A549 (cell line): ENCODE results near the gene IFI27L1. TPM values are rescaled to one million over a fixed set of nuclear protein-coding genes. Genes with fewer than 3 reads are reported as not detected.

Source experiments
- ATAC-seq, 2 experiments: fragments of 200-7000 bp in 1 of 2; fragments of >200 bp in 1 of 2; cut with Nextera tagmentation in 1 of 2; cut with Tn5 transposase in 1 of 2; 3 replicates each; pipeline versions ENCODE4 v1.8.0 to v1.9.1; 2018 to 2020; ENCODE audit warnings: mild to moderate bottlenecking in 1 of 2, moderate library complexity in 1 of 2
- CTCF ChIA-PET: fragments of 300-600 bp; sonication (Branson Sonifier 250); formaldehyde crosslinking; extraction: SDS; loops from one replicate; lab custom pipeline; 2021; ENCODE audit warnings: antibody characterized with exemption, inconsistent platforms; lab: Yijun Ruan, JAX
- POLR2A ChIA-PET: fragments of 350-600 bp; formaldehyde crosslinking; extraction: SDS; loops from one replicate; lab custom pipeline; 2021; ENCODE audit warnings: antibody characterized with exemption, inconsistent platforms; lab: Yijun Ruan, JAX
- DNase-seq, 2 experiments: peaks; one replicate each; pipeline versions ENCODE4 v3.0.0 to v3.0.0-alpha.2; 2011 to 2016; ENCODE audit warnings: low read depth in 1 of 2, low spot score in 1 of 2
- FAIRE-seq: peaks from 2 replicates; lab custom pipeline; 2011; peaks lifted over from hg19 to GRCh38; lab: Jason Lieb, UNC
- H3K27ac ChIP-seq, 2 experiments: fragments of >200 bp; sonication (Bioruptor Twin); formaldehyde crosslinking; 3 replicates each; pipeline ENCODE4 v1.5.1; 2016 to 2017
- H3K4me1 ChIP-seq: fragments of >200 bp; sonication (Bioruptor Twin); formaldehyde crosslinking; 3 replicates; pipeline ENCODE4 v1.6.1; 2016
- H3K4me2 ChIP-seq: fragments of >200 bp; sonication (Bioruptor Twin); formaldehyde crosslinking; 3 replicates; pipeline ENCODE4 v1.6.1; 2016
- H3K4me3 ChIP-seq: fragments of >200 bp; sonication (Bioruptor Twin); formaldehyde crosslinking; 3 replicates; pipeline ENCODE4 v1.5.1; 2016
- H3K9me3 ChIP-seq: fragments of >200 bp; sonication (Bioruptor Twin); formaldehyde crosslinking; 3 replicates; pipeline ENCODE4 v1.6.1; 2016
- ATOH8 ChIP-seq: fragments of 250-450 bp; sonication (Bioruptor Pico); IDR thresholded peaks from 2 replicates; pipeline ENCODE4 v1.5.0; 2020; ENCODE audit warnings: low read depth, mild to moderate bottlenecking, moderate library complexity
- CHD4 ChIP-seq: fragments of 200-600 bp; sonication (generic); IDR thresholded peaks from 2 replicates; pipeline ENCODE4 v1.6.1; 2016; ENCODE audit warnings: antibody characterized with exemption, mild to moderate bottlenecking, borderline replicate concordance
- EHF ChIP-seq: fragments of 250-450 bp; sonication (Bioruptor Pico); IDR thresholded peaks from 2 replicates; pipeline ENCODE4 v1.5.0; 2020; ENCODE audit warnings: mild to moderate bottlenecking
- EHMT2 ChIP-seq: fragments of 200-600 bp; sonication (generic); IDR thresholded peaks from 2 replicates; pipeline ENCODE4 v1.6.1; 2016; ENCODE audit warnings: antibody characterized with exemption, low read depth, mild to moderate bottlenecking, moderate library complexity
- EP300 ChIP-seq, 2 experiments: fragments of >200 bp; sonication (Bioruptor Twin); formaldehyde crosslinking; IDR thresholded peaks; 2 replicates in 1 of 2; 3 replicates in 1 of 2; pipeline ENCODE4 v1.6.1; 2016 to 2017
- HOXA7 ChIP-seq: fragments of 250-450 bp; sonication (Bioruptor Pico); IDR thresholded peaks from 2 replicates; pipeline ENCODE4 v1.5.0; 2020; ENCODE audit warnings: mild to moderate bottlenecking, moderate library complexity
- HOXB5 ChIP-seq: fragments of 250-450 bp; sonication (Bioruptor Pico); IDR thresholded peaks from 2 replicates; pipeline ENCODE4 v1.5.0; 2020; ENCODE audit warnings: mild to moderate bottlenecking, moderate library complexity
- KDM1A ChIP-seq: fragments of 200-600 bp; sonication (generic); IDR thresholded peaks from 2 replicates; pipeline ENCODE4 v1.6.1; 2016; ENCODE audit warnings: low read depth, mild to moderate bottlenecking
- NFE2L2 ChIP-seq: fragments of 150-350 bp; conservative IDR thresholded peaks from 2 replicates; pipeline ENCODE4 v1.6.1; 2014; ENCODE audit warnings: low read length
- PHF8 ChIP-seq: fragments of 200-600 bp; sonication (generic); IDR thresholded peaks from 2 replicates; pipeline ENCODE4 v1.6.1; 2016; ENCODE audit warnings: low read depth, mild to moderate bottlenecking, antibody characterized with exemption, moderate library complexity, borderline replicate concordance
- RARB ChIP-seq: fragments of 250-450 bp; sonication (Bioruptor Pico); IDR thresholded peaks from 2 replicates; pipeline ENCODE4 v1.8.0; 2021; ENCODE audit warnings: mild to moderate bottlenecking, moderate library complexity
- REST ChIP-seq: fragments of 200-600 bp; sonication (generic); IDR thresholded peaks from 2 replicates; pipeline ENCODE4 v1.6.1; 2016; ENCODE audit warnings: antibody characterized with exemption, mild to moderate bottlenecking, moderate library complexity
- RFX5 ChIP-seq: fragments of 450-650 bp; IDR thresholded peaks from 2 replicates; pipeline ENCODE4 v1.7.1; 2014; ENCODE audit warnings: antibody characterized with exemption, mild to moderate bottlenecking, moderate library complexity
- TP53 ChIP-seq: fragments of 250-450 bp; sonication (Bioruptor Pico); IDR thresholded peaks from 2 replicates; pipeline ENCODE4 v1.5.0; 2021; ENCODE audit warnings: mild to moderate bottlenecking, moderate library complexity
- ZC3H11A ChIP-seq: fragments of 450-650 bp; IDR thresholded peaks from 2 replicates; pipeline ENCODE4 v1.6.1; 2014; ENCODE audit warnings: antibody characterized with exemption, mild to moderate bottlenecking
- ZFP36 ChIP-seq: fragments of 450-650 bp; IDR thresholded peaks from 2 replicates; pipeline ENCODE4 v1.6.1; 2014; ENCODE audit warnings: borderline replicate concordance; ENCODE audit not compliant: partially characterized antibody
- ZSCAN20 ChIP-seq: fragments of 250-450 bp; sonication (Bioruptor Pico); IDR thresholded peaks from 2 replicates; pipeline ENCODE4 v1.8.0; 2022; ENCODE audit warnings: mild to moderate bottlenecking, moderate library complexity
- WGBS: methylation state at CpG from one replicate; pipeline ENCODE4 v1.1.6; 2017; ENCODE audit errors: missing lambda C conversion rate; 5-methylcytosine and 5-hydroxymethylcytosine counted together
- polyA plus RNA-seq, 4 experiments: library from polyadenylated mRNA; depleted of rRNA in 3 of 4; stranded (reverse); fragments of >200 nt; fragmentation: RNase III in 1 of 4; extraction: RNeasy Plus Mini Kit Qiagen cat#74134 plus additional on column Dnase treatment in 1 of 4; gene quantifications; 2 replicates in 3 of 4; 3 replicates in 1 of 4; pipeline ENCODE4 v1.2.3, GENCODE V29; 2011 to 2017

Gene IFI27L1
- polyA plus RNA-seq, 2 of the 4 experiments (the other 2 are of a cell fraction): 15.9 to 28.0 TPM

- no peak for FAIRE-seq
These were observed 6.8 kb downstream of the IFI27L1 start for GRCh38 chr14:94087891-94088290.

GRCh38 chr14:94088516-94088915, 7.4 kb downstream of the IFI27L1 start:
- H3K27ac ChIP-seq: no peak overlapping the region
- no peaks in the 10 kb centered on the region for H3K9me3 ChIP-seq
- no peaks in the 10 kb centered on the region for H3K4me1 ChIP-seq
- DNase-seq (no peak), ATAC-seq (no peak), FAIRE-seq (no peak)
- no peak for TF ChIP-seq ZC3H11A
- no peak for TF ChIP-seq EHMT2
- TF ChIP-seq TP53 (CRISPR knock-in tag): no peak
- no peak for TF ChIP-seq RARB
- TF ChIP-seq ATOH8 (CRISPR knock-in tag): no peak
- no peak for TF ChIP-seq CHD4
- TF ChIP-seq PHF8: no peak
- no peak for TF ChIP-seq RFX5
- no peak for TF ChIP-seq REST
- TF ChIP-seq KDM1A: no peak
- H3K4me2 ChIP-seq: no peak overlapping the region
- CTCF ChIA-PET: interaction anchor here (1.6 kb wide), 1 partner anchor 149 kb away, joined by 3 read pairs; no protein-coding TSS in a partner anchor
- H3K4me3 ChIP-seq: no peak overlapping the region
- POLR2A ChIA-PET: no interaction called here
- 86% methylated on average over 5 of the region's 5 CpGs for WGBS

More at GRCh38 chr14:94087891-94088290, 6.8 kb downstream of the IFI27L1 start:
- 88% methylated on average over 4 of the region's 4 CpGs for WGBS
- Histone ChIP-seq H3K27ac (no peak overlapping the region), H3K4me1 (no peaks in the 10 kb centered on the region), H3K9me3 (no peaks in the 10 kb centered on the region), H3K4me3 (no peak overlapping the region)
- ATAC-seq: no peak
- ChIA-PET CTCF (interaction anchor here (1.6 kb wide), 1 partner anchor 148 kb away, joined by 3 read pairs; no protein-coding TSS in a partner anchor), POLR2A (no interaction called here)
- no peak for TF ChIP-seq PHF8
- TF ChIP-seq EHF (CRISPR knock-in tag): no peak
- no peak for TF ChIP-seq ZSCAN20 (CRISPR knock-in tag)
- no peak for TF ChIP-seq ZFP36
- no peak for TF ChIP-seq TP53 (CRISPR knock-in tag)
- no peak for TF ChIP-seq EP300 (IDR thresholded peaks at IDR 0.05)
- TF ChIP-seq HOXA7 (CRISPR knock-in tag): no peak
- TF ChIP-seq HOXB5 (CRISPR knock-in tag): no peak
- TF ChIP-seq, all 56 proteins: peak for 0
- no peak for DNase-seq
- no peak overlapping the region for H3K4me2 ChIP-seq

- CTCF ChIA-PET: interaction anchor here (1.2 to 1.3 kb wide), 3 partner anchors 10 to 47 kb away, joined by 3 to 5 read pairs (median 3); partner anchors contain the start of gene IFI27
- no peak for ATAC-seq
- Histone ChIP-seq H3K4me3 (no peak overlapping the region), H3K27ac (no peak overlapping the region), H3K9me3 (no peaks in the 10 kb centered on the region), H3K4me1 (no peaks in the 10 kb centered on the region), H3K4me2 (no peak overlapping the region)
- TF ChIP-seq ATOH8 (CRISPR knock-in tag): 0 out of 2 replicates have a peak, but pooled peaks have one; percentile 25
- TF ChIP-seq NFE2L2: no peak
- 71% methylated on average over 4 of the region's 4 CpGs for WGBS
- no peak for FAIRE-seq
- DNase-seq: no peak
- POLR2A ChIA-PET: no interaction called here
These were observed 8.4 kb downstream of the IFI27L1 start for GRCh38 chr14:94089479-94089878.
